Measurements from ENCODE around the gene JARID2. TPM values are rescaled to one million over a fixed set of nuclear protein-coding genes. Genes with fewer than 3 reads are reported as not detected.

JARID2 gene
- total and polyA plus RNA-seq, 9 of the 15 experiments (the other 6 are each of a cell fraction or from before 2014, with no cell fraction given): 5.0 to 29.0 (median 15.6) TPM

DNA sequence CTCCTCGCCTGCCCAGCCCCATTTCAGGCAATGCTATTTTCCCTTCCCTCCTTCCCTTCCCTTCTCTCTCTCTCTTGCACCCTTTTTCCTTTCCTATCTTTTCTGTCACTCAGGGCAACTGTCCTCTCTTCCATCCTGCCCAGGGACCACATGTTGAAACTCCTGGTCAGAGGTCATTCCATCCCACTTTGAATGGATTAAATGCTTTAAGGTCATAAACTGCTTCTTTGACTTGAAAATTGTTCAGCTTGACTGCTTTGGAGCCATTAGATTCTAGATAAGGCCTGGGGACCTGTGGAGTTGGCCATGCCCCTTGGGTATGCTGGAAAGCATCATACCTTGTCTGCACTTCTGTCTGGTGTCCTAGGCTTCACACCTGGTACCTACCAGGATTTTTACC, 310.8 kb downstream of the JARID2 start (continued):
- no peak for TF ChIP-seq HOXB6 (CRISPR knock-in tag; IDR thresholded peaks at IDR 0.05; ENCODE audit: borderline replicate concordance)
- TF ChIP-seq ETV5 (CRISPR knock-in tag; IDR thresholded peaks at IDR 0.05; ENCODE audit: low read depth): no peak
- TF ChIP-seq ZNF124 (CRISPR knock-in tag; IDR thresholded peaks at IDR 0.05): no peak
- no peak for TF ChIP-seq TAF15 (IDR thresholded peaks at IDR 0.05; ENCODE audit: low read depth, low read length)
- no peak for TF ChIP-seq KLF16 (IDR thresholded peaks at IDR 0.05)
- TF ChIP-seq NCOR1 (IDR thresholded peaks at IDR 0.05): no peak
- TF ChIP-seq U2AF1 (optimal IDR thresholded peaks at IDR 0.05; ENCODE audit: low read depth, low read length): no peak
- TF ChIP-seq NR2C2 (CRISPR knock-in tag; IDR thresholded peaks at IDR 0.05): no peak
- TF ChIP-seq NR2C2 (tag; IDR thresholded peaks at IDR 0.05): peak; percentile 46; the same call in 1 of the 2 replicates
- TF ChIP-seq ZNF384 (IDR thresholded peaks at IDR 0.05; ENCODE audit: low read depth, low read length): no peak
- TF ChIP-seq KDM5B (IDR thresholded peaks at IDR 0.05; ENCODE audit: insufficient replicate concordance, low read depth, low read length): no peak
- TF ChIP-seq ZBTB1 (CRISPR knock-in tag; IDR thresholded peaks at IDR 0.05; ENCODE audit: borderline replicate concordance, low read depth): no peak
- no peak for TF ChIP-seq RBM14 (IDR thresholded peaks at IDR 0.05; ENCODE audit: borderline replicate concordance, insufficient read depth, low read depth, low read length)
- no peak for TF ChIP-seq ILF3 (IDR thresholded peaks at IDR 0.05; ENCODE audit: borderline replicate concordance)
- no peak for TF ChIP-seq SOX6 (IDR thresholded peaks at IDR 0.05)
- no peak for TF ChIP-seq ZFP1 (CRISPR knock-in tag; IDR thresholded peaks at IDR 0.05)
- 0 out of 2 replicates have a peak, but pooled peaks have one; percentile 23 for TF ChIP-seq CEBPG (CRISPR knock-in tag; IDR thresholded peaks at IDR 0.05)
- TF ChIP-seq CEBPG (tag; conservative IDR thresholded peaks at IDR 0.05 in 1 of 2, IDR thresholded peaks at IDR 0.05 in 1 of 2): no peak
- TF ChIP-seq, protein P1, sequence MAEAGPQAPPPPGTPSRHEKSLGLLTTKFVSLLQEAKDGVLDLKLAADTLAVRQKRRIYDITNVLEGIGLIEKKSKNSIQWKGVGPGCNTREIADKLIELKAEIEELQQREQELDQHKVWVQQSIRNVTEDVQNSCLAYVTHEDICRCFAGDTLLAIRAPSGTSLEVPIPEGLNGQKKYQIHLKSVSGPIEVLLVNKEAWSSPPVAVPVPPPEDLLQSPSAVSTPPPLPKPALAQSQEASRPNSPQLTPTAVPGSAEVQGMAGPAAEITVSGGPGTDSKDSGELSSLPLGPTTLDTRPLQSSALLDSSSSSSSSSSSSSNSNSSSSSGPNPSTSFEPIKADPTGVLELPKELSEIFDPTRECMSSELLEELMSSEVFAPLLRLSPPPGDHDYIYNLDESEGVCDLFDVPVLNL (CRISPR knock-in tag; IDR thresholded peaks at IDR 0.05; ENCODE audit: low read depth): no peak
- peak; percentile 58; the same call in 1 of the 2 replicates for TF ChIP-seq DMBX1 (CRISPR knock-in tag; IDR thresholded peaks at IDR 0.05; ENCODE audit: borderline replicate concordance)
- TF ChIP-seq NR2C1 (IDR thresholded peaks at IDR 0.05): peak; percentile 38
- TF ChIP-seq NR2C1 (tag; IDR thresholded peaks at IDR 0.05): peak; percentile 58
- no peak for TF ChIP-seq SIN3B (IDR thresholded peaks at IDR 0.05; ENCODE audit: low read depth)
- TF ChIP-seq TEAD2 (tag; IDR thresholded peaks at IDR 0.05): no peak
- TF ChIP-seq RFX7 (CRISPR knock-in tag; IDR thresholded peaks at IDR 0.05): no peak
- TF ChIP-seq NELFE (IDR thresholded peaks at IDR 0.05; ENCODE audit: insufficient read depth, insufficient read length): no peak
- peak in 1 of 2 experiments; percentile 64; a peak in 1 of 4 replicates for TF ChIP-seq HDAC1 (IDR thresholded peaks at IDR 0.05)
- TF ChIP-seq RFX1 (IDR thresholded peaks at IDR 0.05): peak; percentile 45; the same call in 1 of the 2 replicates
- no peak for TF ChIP-seq TAF7 (tag; IDR thresholded peaks at IDR 0.05)
- TF ChIP-seq NEUROD1 (IDR thresholded peaks at IDR 0.05; ENCODE audit: borderline replicate concordance, low read depth, low read length, partially characterized antibody): no peak
- TF ChIP-seq RBM34 (IDR thresholded peaks at IDR 0.05; ENCODE audit: borderline replicate concordance, insufficient read depth, low read length): no peak
- TF ChIP-seq SNRNP70 (optimal IDR thresholded peaks at IDR 0.05; ENCODE audit: low read depth, low read length): no peak
- no peak for TF ChIP-seq ZBTB8A (IDR thresholded peaks at IDR 0.05; ENCODE audit: partially characterized antibody)

All from K562 (cell line).